Measurements from ENCODE around the gene KLF12.

The KLF12 gene

GRCh38 chr13:74144269-74144668, 10.1 kb upstream of the KLF12 start:
- Histone ChIP-seq H3K4me1 (no peaks in the 10 kb centered on the region), H3K4me3 (no peak overlapping the region), H3K36me3 (no peaks in the 10 kb centered on the region), H3K27me3 (no peaks in the 10 kb centered on the region), H3K27ac (no peak overlapping the region), H3K9me3 (no peaks in the 10 kb centered on the region)
- no peak for DNase-seq
- TF ChIP-seq CTCF (IDR thresholded peaks at IDR 0.05): no peak
- intact Hi-C loops (cut with DNase I; ENCODE audit: low total_unique reads): no loop called here

GRCh38 chr13:74142257-74142656, 8.1 kb upstream of the KLF12 start:
- Histone ChIP-seq H3K4me1 (no peaks in the 10 kb centered on the region), H3K9me3 (no peaks in the 10 kb centered on the region), H3K27ac (no peak overlapping the region), H3K4me3 (no peak overlapping the region), H3K36me3 (no peaks in the 10 kb centered on the region), H3K27me3 (no peaks in the 10 kb centered on the region)
- intact Hi-C loops (cut with DNase I; ENCODE audit: low total_unique reads): no loop called here
- TF ChIP-seq CTCF (IDR thresholded peaks at IDR 0.05): no peak
- DNase-seq: no peak

- Histone ChIP-seq H3K27ac (no peak overlapping the region), H3K36me3 (no peaks in the 10 kb centered on the region), H3K4me3 (no peak overlapping the region), H3K9me3 (no peaks in the 10 kb centered on the region), H3K4me1 (no peaks in the 10 kb centered on the region), H3K27me3 (no peaks in the 10 kb centered on the region)
- TF ChIP-seq CTCF (IDR thresholded peaks at IDR 0.05): no peak
- no peak for DNase-seq
- intact Hi-C loops (cut with DNase I; ENCODE audit: low total_unique reads): loop anchor here (10.0 kb wide), 4 partner anchors 73 to 303 kb away; no protein-coding TSS in a partner anchor
These were observed 4.0 kb upstream of the KLF12 start for GRCh38 chr13:74138241-74138640.

GRCh38 chr13:74136084-74136658, 2.0 kb upstream of the KLF12 start:
- Histone ChIP-seq H3K36me3 (no peaks in the 10 kb centered on the region), H3K4me1 (peaks cover 0 to 8% (median 3%) of the 10 kb centered on the region in 4 donors), H3K27ac (peak overlapping the region; percentile 97 to 98), H3K4me3 (peak overlapping the region; percentile 73 to 93), H3K9me3 (no peaks in the 10 kb centered on the region), H3K27me3 (no peaks in the 10 kb centered on the region)
- intact Hi-C loops (cut with DNase I; ENCODE audit: low total_unique reads): loop anchor here (10.0 kb wide), 4 partner anchors 71 to 301 kb away; no protein-coding TSS in a partner anchor
- peak; percentile 26 to 67 for DNase-seq
- TF ChIP-seq CTCF (IDR thresholded peaks at IDR 0.05): no peak

GRCh38 chr13:74135326-74136083, 1.3 kb upstream of the KLF12 start:
- no peaks in the 10 kb centered on the region for H3K36me3 ChIP-seq
- no peaks in the 10 kb centered on the region for H3K27me3 ChIP-seq
- peak overlapping the region; percentile 73 to 93 for H3K4me3 ChIP-seq
- no peaks in the 10 kb centered on the region for H3K9me3 ChIP-seq
- H3K27ac ChIP-seq: peak overlapping the region; percentile 97 to 98
- H3K4me1 ChIP-seq: peaks cover 0 to 15% (median 7%) of the 10 kb centered on the region in 4 donors
- no peak for TF ChIP-seq CTCF (IDR thresholded peaks at IDR 0.05)
- intact Hi-C loops (cut with DNase I; ENCODE audit: low total_unique reads): loop anchor here (10.0 kb wide), 4 partner anchors 71 to 301 kb away; no protein-coding TSS in a partner anchor
- DNase-seq: peak; percentile 53 to 83

Measured in tibial artery (tissue), 4 donors.